ENCODE measurements around the gene TSPAN31.
A peak's percentile ranks its signal among the peaks of the same experiment; 100 is the strongest.

Gene TSPAN31

DNA sequence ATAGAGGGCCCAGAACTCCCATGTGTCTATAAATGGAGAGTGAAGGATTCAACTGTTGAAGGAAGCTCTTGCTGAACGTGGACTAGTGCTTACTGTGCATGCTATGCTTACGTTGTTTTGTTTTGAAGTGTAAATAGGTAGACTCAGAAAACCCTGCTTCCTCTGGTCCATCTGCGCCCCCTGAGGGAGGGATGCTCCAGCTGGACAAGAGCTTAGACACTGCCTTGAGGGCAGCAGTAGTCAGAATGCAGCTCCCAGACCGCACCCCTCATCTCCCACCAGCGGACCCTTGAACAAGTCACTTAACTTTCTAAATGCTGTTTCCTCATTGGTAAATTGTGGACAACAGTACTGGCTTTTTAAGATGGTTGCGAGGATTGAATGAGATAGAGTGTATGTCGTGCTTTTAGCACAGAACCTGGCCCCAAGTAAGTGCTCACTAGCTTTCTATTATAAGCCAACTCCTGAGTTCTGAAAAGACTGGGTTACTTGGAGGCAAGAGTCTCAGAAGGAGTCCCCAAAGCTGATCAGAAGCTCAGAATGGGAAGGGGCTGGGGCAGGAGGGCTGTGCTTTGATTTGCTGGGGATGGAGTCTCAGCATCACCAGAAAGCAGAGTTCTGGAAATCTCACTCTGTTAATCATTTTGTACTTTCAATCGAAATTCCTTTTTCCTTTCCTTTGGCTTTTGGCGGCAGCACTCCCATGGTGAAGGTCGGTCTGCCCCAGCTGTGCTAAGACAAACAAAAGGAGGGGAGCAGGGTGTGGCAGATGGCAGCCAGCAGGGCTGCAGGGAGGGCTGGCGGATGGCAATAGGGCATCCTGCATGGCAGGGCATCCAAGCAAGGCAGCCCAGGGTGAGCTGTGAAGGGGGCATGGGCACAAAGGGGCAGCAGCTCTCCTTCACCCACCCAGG, 21.9 kb upstream of the TSPAN31 start:
- no peak for DNase-seq

GRCh38 chr12:57723630-57723962, 21.2 kb upstream of the TSPAN31 start:
- DNase-seq: no peak

DNA sequence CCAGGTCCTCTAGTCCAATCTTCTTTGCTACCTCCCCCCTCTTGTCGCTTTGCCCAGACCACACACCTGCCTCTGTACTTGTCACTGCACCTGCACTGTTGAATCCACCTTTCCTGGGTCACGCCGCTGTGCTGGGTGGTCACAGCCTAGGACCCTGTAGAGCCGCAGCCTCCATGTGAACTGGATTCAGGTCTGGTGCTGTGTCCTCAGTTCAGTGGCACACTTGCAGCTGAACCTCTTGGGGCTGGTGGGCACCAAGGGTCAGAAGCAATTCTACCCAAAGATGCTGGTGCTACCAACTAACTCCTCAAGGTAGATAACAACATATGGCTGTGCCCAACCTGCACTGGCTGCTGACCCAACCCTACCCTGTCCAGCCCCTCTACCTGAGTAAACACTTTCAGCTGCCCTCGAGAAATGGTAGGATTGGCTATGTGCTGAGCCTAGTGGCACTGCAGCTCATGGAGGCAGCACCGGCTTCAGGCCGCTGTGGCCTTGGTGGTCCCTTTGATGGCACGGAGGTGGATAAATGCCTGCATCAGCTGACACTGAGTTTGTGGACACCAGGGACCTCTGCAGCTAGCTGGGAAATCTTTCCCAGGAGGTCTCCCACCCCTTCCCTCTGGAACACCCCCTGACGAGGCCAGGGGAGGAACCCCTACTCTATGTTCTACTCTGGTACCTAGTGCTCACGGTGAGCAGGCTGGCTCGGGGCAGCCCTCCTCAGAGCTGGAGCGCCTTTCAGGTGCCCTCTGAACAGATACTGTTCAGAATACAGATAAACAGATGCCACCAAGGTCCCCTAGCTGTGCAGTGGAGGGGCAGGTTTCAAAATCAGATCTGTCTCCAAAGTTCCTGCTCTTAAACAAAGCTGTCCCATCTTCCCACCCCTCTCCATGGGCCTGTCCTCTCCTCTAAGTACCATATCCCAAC, 20.6 kb upstream of the TSPAN31 start:
- DNase-seq: no peak

GRCh38 chr12:57724936-57725740, 19.7 kb upstream of the TSPAN31 start:
- DNase-seq: no peak

DNA sequence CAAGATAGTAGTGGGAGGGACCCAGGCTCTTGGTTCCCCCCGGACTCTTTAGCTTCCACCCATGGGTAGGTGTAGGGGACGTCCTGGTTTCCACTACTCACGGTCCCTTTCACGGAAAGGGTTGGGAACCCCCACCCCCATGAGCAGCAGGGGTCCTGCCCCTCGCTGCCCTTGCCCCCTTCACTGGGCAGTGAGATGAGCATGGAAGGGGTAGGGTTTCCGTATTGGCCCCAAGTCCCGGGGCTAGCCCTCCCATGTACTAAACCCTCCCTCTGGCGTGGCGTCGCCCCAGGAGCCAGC, 19.0 kb upstream of the TSPAN31 start:
- no peak for DNase-seq

DNA sequence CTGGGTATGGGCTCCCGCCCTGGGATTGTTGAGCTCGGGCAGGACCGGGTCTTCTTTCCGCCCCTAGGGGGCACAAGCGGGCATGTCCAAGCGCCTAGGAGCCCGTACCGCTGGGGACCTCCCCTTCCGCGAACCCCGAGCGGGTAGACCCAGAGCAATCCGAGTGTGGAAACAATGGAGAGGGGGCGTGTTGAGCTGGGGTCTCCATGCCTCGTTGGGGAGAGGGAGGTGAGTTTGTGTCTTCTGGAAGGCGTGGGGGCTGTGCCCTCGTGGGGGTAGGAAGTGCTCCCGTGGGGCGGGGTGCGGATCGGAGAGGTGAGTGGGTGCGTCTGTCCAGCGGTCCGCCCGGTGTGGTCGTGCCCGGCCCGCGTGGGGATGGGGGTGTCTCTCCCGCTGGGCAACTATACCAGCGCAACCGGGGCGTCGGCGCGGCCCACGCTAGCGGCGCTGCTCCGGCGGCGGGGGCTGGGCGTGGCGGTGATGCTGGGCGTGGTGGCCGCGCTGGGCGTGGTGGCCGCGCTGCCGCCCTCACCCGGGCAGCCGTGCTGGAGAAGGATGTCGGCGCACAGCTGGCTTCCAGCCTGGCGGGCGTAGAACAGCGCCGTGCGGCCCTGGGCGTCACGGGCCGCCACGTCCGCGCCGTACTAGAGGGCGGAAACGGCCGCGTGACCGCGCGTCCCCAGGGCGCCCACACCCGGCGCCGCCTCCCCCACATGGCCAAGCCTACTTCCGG, 18.5 kb upstream of the TSPAN31 start:
- DNase-seq: peak; percentile 95

- no peak for DNase-seq
These were observed 17.7 kb upstream of the TSPAN31 start for GRCh38 chr12:57726884-57727757.

DNA sequence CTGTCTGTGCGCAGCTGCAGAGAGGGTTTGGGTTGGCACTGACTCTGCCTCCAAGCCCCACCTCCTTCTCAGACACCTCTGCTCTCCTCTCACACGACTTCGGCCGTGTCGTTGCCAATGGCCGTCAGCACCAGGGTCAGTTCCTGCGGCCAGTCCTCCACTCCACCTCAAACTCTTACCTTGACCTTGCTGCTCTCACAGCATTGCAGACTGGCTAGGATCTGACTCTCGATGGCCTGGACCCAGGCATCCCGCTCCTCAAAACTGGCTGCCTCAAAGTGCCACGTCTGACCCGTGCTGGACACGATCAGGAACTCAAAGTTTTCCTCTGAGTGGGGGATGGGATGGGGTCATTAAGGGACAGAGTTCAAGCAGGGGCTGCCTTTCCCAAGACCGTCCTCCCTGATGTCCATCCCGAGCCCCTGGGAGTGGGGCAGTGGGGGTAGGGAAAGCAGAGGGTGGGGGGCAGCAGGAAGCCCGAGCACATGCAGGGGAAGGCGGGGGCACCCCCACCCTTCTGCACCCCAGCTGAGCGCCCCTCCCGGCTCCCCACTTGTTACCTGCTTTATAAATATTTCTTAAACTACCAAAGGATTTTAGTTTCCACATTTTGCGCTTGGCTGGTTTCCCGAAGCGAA, 17.0 kb upstream of the TSPAN31 start:
- DNase-seq: no peak

DNA sequence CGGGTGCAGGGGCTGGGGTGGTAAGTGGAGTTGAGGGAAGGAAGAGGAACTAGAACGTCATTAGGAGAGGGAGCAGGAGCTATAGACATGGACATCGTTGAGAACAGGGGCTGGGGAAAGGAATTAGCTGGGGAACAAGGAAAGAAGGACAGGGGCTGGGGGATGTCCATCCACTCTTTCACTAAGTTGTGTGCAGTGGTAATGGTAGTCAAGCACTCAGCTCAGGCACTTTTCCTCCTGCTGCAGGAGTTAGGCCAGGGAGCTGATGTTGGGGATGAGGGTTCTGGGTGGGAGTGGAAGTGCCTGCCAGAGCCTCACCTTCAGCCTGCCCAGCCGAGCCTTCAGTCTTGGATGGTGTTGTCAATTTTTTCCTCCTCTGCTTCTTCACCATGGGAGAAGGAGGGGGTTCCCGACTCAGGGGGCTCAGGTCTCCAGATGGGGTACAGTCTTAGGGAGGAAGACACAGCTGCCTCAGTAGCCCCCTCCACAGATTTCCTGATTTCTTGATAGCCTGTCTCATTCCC, 15.5 kb upstream of the TSPAN31 start:
- no peak for DNase-seq

GRCh38 chr12:57730336-57731067, 14.3 kb upstream of the TSPAN31 start:
- DNase-seq: no peak

- no peak for DNase-seq
These were observed 13.3 kb upstream of the TSPAN31 start for GRCh38 chr12:57731411-57732080.

DNA sequence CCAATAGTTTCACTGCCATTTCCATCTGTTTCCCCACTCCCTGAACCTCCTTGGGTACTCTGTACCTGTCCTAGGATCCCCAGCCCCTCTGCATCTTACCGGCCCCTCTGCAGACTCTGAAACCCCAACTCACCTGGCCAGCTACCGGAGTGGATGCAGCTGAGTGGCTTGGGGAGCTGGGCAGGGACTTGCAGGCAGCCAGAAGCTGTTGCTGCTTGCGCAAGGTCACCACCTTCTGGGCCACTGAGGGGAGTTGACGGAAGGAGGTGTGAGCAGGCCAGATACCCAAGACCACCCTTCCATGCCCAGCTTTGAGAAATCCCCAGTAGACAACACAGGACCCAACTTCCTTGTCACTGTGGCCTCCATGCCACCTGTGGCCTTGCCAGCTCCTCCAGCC, 12.6 kb upstream of the TSPAN31 start:
- no peak for DNase-seq

- DNase-seq: no peak
These were observed 11.9 kb upstream of the TSPAN31 start for GRCh38 chr12:57732726-57733593.

DNA sequence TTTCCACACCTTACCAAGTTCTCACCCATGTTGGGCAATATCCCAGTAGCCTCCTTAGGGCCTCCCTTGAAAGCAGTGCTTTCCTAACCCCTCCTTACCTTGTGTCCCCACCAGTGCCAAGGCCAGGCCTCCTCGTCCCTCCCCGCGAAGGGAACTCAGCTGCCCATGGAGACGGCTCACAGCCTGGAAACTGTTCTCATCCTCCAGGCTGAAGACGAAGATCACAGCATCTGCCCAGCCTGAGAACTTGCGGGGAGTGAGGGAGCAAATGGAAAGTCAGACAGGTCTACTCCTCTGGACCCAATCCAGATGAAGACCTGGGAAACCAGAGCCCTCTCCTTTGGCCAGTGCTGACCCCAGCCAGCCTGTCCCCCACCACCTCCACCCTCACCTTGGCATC, 10.9 kb upstream of the TSPAN31 start:
- DNase-seq: no peak

DNA sequence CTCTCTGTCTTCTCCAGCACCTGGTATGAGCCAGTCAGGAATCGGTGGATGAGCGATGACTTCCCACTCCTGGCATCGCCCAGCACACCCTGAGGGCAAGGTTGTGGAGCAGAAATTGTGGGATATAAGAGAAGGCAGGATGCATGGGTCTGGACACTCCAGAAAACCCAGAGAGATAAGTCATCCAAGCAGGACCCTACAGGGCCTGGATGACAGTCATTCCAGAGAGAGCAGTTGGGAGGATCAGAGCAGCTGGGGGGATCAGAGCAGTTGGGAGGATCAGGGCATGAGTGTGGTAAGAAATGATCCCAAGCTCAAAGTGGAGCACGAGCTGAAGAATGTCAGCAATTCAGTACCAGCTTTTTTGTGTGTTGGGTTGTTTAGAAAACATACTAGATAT, 10.2 kb upstream of the TSPAN31 start:
- DNase-seq: peak; percentile 50

GRCh38 chr12:57735198-57735855, 9.5 kb upstream of the TSPAN31 start:
- DNase-seq: peak; percentile 59

DNA sequence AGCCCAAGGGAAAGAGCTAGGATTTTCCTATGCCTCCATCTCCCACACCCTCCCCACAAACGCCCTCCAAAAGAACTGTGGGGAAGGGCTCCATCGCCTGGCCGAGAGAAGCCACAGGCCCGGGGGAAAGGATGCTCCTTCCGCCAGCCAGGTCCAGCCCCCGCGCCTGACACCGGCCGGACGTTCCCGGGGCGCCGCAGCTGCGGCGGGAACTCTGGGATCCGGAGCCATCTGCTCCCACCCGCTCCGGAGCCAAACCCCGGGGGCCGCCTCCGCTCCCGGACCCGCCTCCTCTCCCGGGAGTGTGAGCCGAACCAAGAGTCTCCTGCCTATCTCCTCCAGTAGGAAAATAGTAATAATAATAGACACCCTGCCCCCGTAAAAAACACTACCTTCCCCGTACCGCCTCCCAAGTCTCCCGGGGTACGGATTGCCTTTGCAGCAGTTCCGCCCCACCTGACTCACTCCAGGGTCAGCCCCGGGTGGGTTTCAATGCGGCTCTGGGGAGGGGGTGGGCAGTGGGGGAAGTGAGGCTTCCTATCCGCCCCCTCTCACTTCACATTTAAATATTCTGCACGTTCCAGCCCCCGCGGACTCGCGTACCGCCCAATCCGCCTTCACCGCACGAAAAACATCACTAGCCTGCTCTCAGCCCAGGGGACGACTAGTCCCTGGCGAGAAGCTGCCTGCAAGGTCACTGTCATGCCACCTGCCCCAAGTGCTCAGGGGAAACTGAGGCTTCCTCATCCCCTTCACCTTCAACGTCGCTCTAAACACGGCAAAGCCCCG, 8.7 kb upstream of the TSPAN31 start:
- peak; percentile 73 for DNase-seq

All from NCI-H82 (cell line).